GM12878 (cell line): ENCODE results near the gene EIF4E1B. TPM values are rescaled to one million over a fixed set of nuclear protein-coding genes. Genes with fewer than 3 reads are reported as not detected.

ENCODE experiments used
- ATAC-seq: fragments of 200-7000 bp; cut with Tn5 transposase; 3 replicates; pipeline ENCODE4 v1.9.1; 2020; ENCODE audit warnings: mild to moderate bottlenecking, moderate library complexity
- BruUV-seq: library from RNA; stranded (reverse); fragments of 400-500 nt; replicated peaks from 2 replicates; lab custom pipeline; 2021; lab: Mats Ljungman, UMichigan
- CTCF ChIA-PET: fragments of 300-600 bp; sonication (Branson Sonifier 250); formaldehyde crosslinking; extraction: SDS; loops from one replicate; lab custom pipeline; 2021; ENCODE audit warnings: inconsistent platforms; lab: Yijun Ruan, JAX
- POLR2A ChIA-PET: fragments of 350-600 bp; formaldehyde crosslinking; extraction: SDS; loops from one replicate; lab custom pipeline; 2021; ENCODE audit warnings: inconsistent platforms; lab: Charles Lee
- RAD21 ChIA-PET: fragments of 300-600 bp; sonication (Branson Sonifier 250); formaldehyde crosslinking; loops from one replicate; lab custom pipeline; 2023; ENCODE audit warnings: antibody characterized with exemption; ENCODE audit not compliant: unreplicated experiment; lab: Charles Lee
- SMC1A ChIA-PET: fragments of 300-600 bp; sonication (Branson Sonifier 250); formaldehyde crosslinking; loops from one replicate; lab custom pipeline; 2023; ENCODE audit not compliant: unreplicated experiment, uncharacterized antibody; lab: Charles Lee
- DNase-seq: peaks from one replicate; pipeline ENCODE4 v3.0.0-alpha.2; 2011; ENCODE audit warnings: low read depth, low spot score
- FAIRE-seq: peaks from 3 replicates; lab custom pipeline; 2011; peaks lifted over from hg19 to GRCh38; lab: Jason Lieb, UNC
- H2AFZ ChIP-seq: 2 replicates; pipeline ENCODE4 v1.6.0; 2011; ENCODE audit warnings: low read depth, low read length, control low read depth; ENCODE audit not compliant: control insufficient read depth
- H3K27ac ChIP-seq: 2 replicates; pipeline ENCODE4 v1.5.1; 2011; ENCODE audit warnings: control low read depth; ENCODE audit not compliant: control insufficient read depth, insufficient read depth
- H3K27me3 ChIP-seq, 2 experiments: replicated peaks in 1 of 2; 2 replicates each; pipeline versions ENCODE4 v1.6.0 to v1.6.1; 2011; ENCODE audit warnings: low read length in 1 of 2; ENCODE audit not compliant: control insufficient read depth in 2 of 2, insufficient read depth in 2 of 2
- H3K36me3 ChIP-seq, 2 experiments: 2 replicates each; pipeline ENCODE4 v1.5.1; 2011; ENCODE audit warnings: low read length in 1 of 2; ENCODE audit not compliant: control insufficient read depth in 2 of 2, insufficient read depth in 2 of 2
- H3K4me1 ChIP-seq: 2 replicates; pipeline ENCODE4 v1.6.1; 2011; ENCODE audit warnings: mild to moderate bottlenecking, low read length, moderate library complexity, mixed read lengths; ENCODE audit not compliant: control insufficient read depth, insufficient read depth
- H3K4me2 ChIP-seq: 2 replicates; pipeline ENCODE4 v1.6.0; 2011; ENCODE audit warnings: control low read depth; ENCODE audit not compliant: control insufficient read depth, insufficient read depth
- H3K4me3 ChIP-seq: fragments of 200-600 bp; sonication (generic); 2 replicates; pipeline ENCODE4 v1.5.1; 2016
- H3K79me2 ChIP-seq: 2 replicates; pipeline ENCODE4 v1.6.0; 2011; ENCODE audit warnings: low read length; ENCODE audit not compliant: control insufficient read depth, insufficient read depth
- H3K9ac ChIP-seq: 2 replicates; pipeline ENCODE4 v1.8.0; 2011; ENCODE audit warnings: low read length, control low read depth, mixed read lengths; ENCODE audit not compliant: control insufficient read depth, insufficient read depth
- H3K9me3 ChIP-seq: replicated peaks from 3 replicates; pipeline ENCODE4 v1.5.1; 2011; ENCODE audit warnings: mild to moderate bottlenecking, low read length; ENCODE audit not compliant: control insufficient read depth, insufficient read depth
- H4K20me1 ChIP-seq: 2 replicates; pipeline ENCODE4 v1.6.0; 2011; ENCODE audit not compliant: control insufficient read depth, insufficient read depth
- ATF3 ChIP-seq: IDR thresholded peaks from 2 replicates; pipeline ENCODE4 v1.6.1; 2011; ENCODE audit warnings: low read depth, mild to moderate bottlenecking, low read length, moderate library complexity, borderline replicate concordance; ENCODE audit errors: extremely low read depth
- CTCF ChIP-seq, 3 experiments: IDR thresholded peaks in 2 of 3; conservative IDR thresholded peaks in 1 of 3; 2 replicates each; pipeline ENCODE4 v1.5.1; 2011; ENCODE audit warnings: low read depth in 3 of 3, low read length in 3 of 3, mild to moderate bottlenecking in 3 of 3, control low read depth in 2 of 3, moderate library complexity in 2 of 3, inconsistent platforms in 1 of 3, mixed read lengths in 1 of 3; ENCODE audit not compliant: control insufficient read depth in 2 of 3, insufficient read depth in 1 of 3; ENCODE audit errors: extremely low read depth in 1 of 3
- EED ChIP-seq: sonication (generic); IDR thresholded peaks from 2 replicates; pipeline ENCODE4 v1.6.1; 2016; ENCODE audit warnings: antibody characterized with exemption, low read depth
- FOS ChIP-seq: IDR thresholded peaks from 3 replicates; pipeline ENCODE4 v1.6.1; 2011; ENCODE audit warnings: borderline replicate concordance; ENCODE audit not compliant: insufficient read length; ENCODE audit errors: extremely low read depth
- FOXK2 ChIP-seq: fragments of 450-650 bp; IDR thresholded peaks from 2 replicates; pipeline ENCODE4 v1.6.1; 2017; ENCODE audit warnings: mild to moderate bottlenecking, moderate library complexity
- JUNB ChIP-seq: IDR thresholded peaks from 2 replicates; pipeline ENCODE4 v1.6.1; 2016; ENCODE audit warnings: antibody characterized with exemption, mild to moderate bottlenecking
- MAX ChIP-seq: IDR thresholded peaks from 2 replicates; pipeline ENCODE4 v1.6.1; 2012; ENCODE audit warnings: low read depth, low read length, improper control_type of control experiment
- NFIC ChIP-seq: IDR thresholded peaks from 2 replicates; pipeline ENCODE4 v1.6.1; 2012; ENCODE audit warnings: low read depth, mild to moderate bottlenecking, inconsistent platforms, low read length, moderate library complexity
- NRF1 ChIP-seq: conservative IDR thresholded peaks from 2 replicates; pipeline ENCODE4 v1.6.1; 2011; ENCODE audit warnings: mild to moderate bottlenecking, low read depth, low read length, improper control_type of control experiment
- PAX8 ChIP-seq: fragments of 450-650 bp; IDR thresholded peaks from 2 replicates; pipeline ENCODE4 v1.6.1; 2017; ENCODE audit warnings: mild to moderate bottlenecking, moderate library complexity
- PKNOX1 ChIP-seq: fragments of 450-650 bp; IDR thresholded peaks from 2 replicates; pipeline ENCODE4 v1.6.1; 2016; ENCODE audit warnings: mild to moderate bottlenecking
- REST ChIP-seq: IDR thresholded peaks from 2 replicates; pipeline ENCODE4 v1.6.1; 2012; ENCODE audit warnings: mild to moderate bottlenecking, low read depth, low read length
- STAT1 ChIP-seq: fragments of 450-650 bp; conservative IDR thresholded peaks from 2 replicates; pipeline ENCODE4 v1.6.1; 2014; ENCODE audit warnings: antibody characterized with exemption, mild to moderate bottlenecking
- YY1 ChIP-seq: IDR thresholded peaks from 2 replicates; pipeline ENCODE4 v1.6.1; 2011; ENCODE audit warnings: low read depth, mild to moderate bottlenecking, low read length
- ZBTB33 ChIP-seq: fragments of 450-650 bp; IDR thresholded peaks from 2 replicates; pipeline ENCODE4 v1.6.1; 2017; ENCODE audit warnings: mild to moderate bottlenecking
- WGBS: methylation state at CpG from one replicate; pipeline ENCODE4 v1.1.6; 2016; ENCODE audit warnings: low lambda C conversion rate; ENCODE audit not compliant: insufficient replicate concordance, insufficient coverage; ENCODE audit errors: missing lambda C conversion rate; 5-methylcytosine and 5-hydroxymethylcytosine counted together
- in situ Hi-C: fragments of 300-500 bp; cut with MboI; formaldehyde crosslinking; loops from 9 replicates; pipeline ENCODE4 v1.14.3; 2018; ENCODE audit warnings: mixed read lengths
- intact Hi-C: fragments of 100-400 bp; cut with micrococcal nuclease; formaldehyde crosslinking; loops from one replicate; pipeline ENCODE4 v1.14.2; 2022; ENCODE audit not compliant: unreplicated experiment
- polyA plus RNA-seq, 11 experiments: library from polyadenylated mRNA; depleted of rRNA in 4 of 11; unstranded in 6 of 11; stranded (reverse) in 5 of 11; fragments of >200 nt; fragmentation: Nextera tagmentation in 4 of 11; fragmentation: Illumina TruSeq in 1 of 11; extraction: Ambion mirVana in 4 of 11; extraction: Trizol in 1 of 11; gene quantifications; 1 replicate in 1 of 11; 2 replicates in 10 of 11; pipeline versions ENCODE4 v1.2.1 to v1.2.3, GENCODE V29; 2011 to 2016; ENCODE audit warnings: inconsistent platforms in 2 of 11, missing spikeins in 2 of 11, low read depth in 1 of 11
- total RNA-seq, 4 experiments: library from RNA; depleted of rRNA in 3 of 4; stranded (reverse); fragments of >200 nt in 3 of 4; fragmentation: Illumina TruSeq in 1 of 4; extraction: Trizol in 1 of 4; gene quantifications; 2 replicates each; pipeline versions ENCODE4 v1.2.1 to v1.2.3, GENCODE V29; 2013 to 2021

Gene EIF4E1B
- total and polyA plus RNA-seq, 10 of the 15 experiments (the other 5 are each of a cell fraction or from before 2014, with no cell fraction given): not detected

GRCh38 chr5:176651472-176651980 lies 21.1 kb downstream of the EIF4E1B start:
- no peak overlapping the region for H3K9ac ChIP-seq
- TF ChIP-seq FOXK2 (no peak), PKNOX1 (no peak), JUNB (no peak), YY1 (no peak), ATF3 (no peak), REST (no peak), EED (no peak), CTCF (IDR thresholded peaks at IDR 0.05 in 2 of 3, conservative IDR thresholded peaks at IDR 0.05 in 1 of 3; ENCODE audit: control insufficient read depth in 2 of 3, extremely low read depth in 1 of 3, insufficient read depth in 1 of 3, low read depth in 3 of 3, low read length in 3 of 3) (no peak), PAX8 (no peak), ZBTB33 (no peak), NRF1 (no peak), NFIC (no peak), MAX (no peak), STAT1 (no peak), FOS (no peak)

More at GRCh38 chr5:176651472-176651980, 21.1 kb downstream of the EIF4E1B start:
- RAD21 ChIA-PET: interaction anchor here (1.2 kb wide), 1 partner anchor 9 kb away, joined by 5 read pairs; no protein-coding TSS in a partner anchor
- no peaks in the 10 kb centered on the region; a peak in 1 of 4 replicates for H3K36me3 ChIP-seq
- intact Hi-C loops: no loop called here
- H2AFZ ChIP-seq: no peak overlapping the region
- BruUV-seq: no TSS peak
- WGBS: 96% methylated on average over 15 of the region's 17 CpGs
- no peak overlapping the region for H3K27ac ChIP-seq
- no peak overlapping the region for H3K4me2 ChIP-seq
- no peaks in the 10 kb centered on the region for H4K20me1 ChIP-seq
- no peak for FAIRE-seq
- no peak overlapping the region for H3K4me3 ChIP-seq
- SMC1A ChIA-PET: interaction anchor here (0.9 kb wide), 1 partner anchor 9 kb away, joined by 3 read pairs; no protein-coding TSS in a partner anchor
- no peak for ATAC-seq
- in situ Hi-C loops: loop anchor here (5.0 kb wide), 1 partner anchor 461 kb away; no protein-coding TSS in a partner anchor
- no peaks in the 10 kb centered on the region for H3K27me3 ChIP-seq
- peaks cover 35% of the 10 kb centered on the region for H3K4me1 ChIP-seq
- CTCF ChIA-PET: interaction anchor here (0.9 to 3.2 kb wide), 3 partner anchors 8 to 12 kb away, joined by 3 to 17 read pairs (median 3); no protein-coding TSS in a partner anchor
- DNase-seq: no peak
- no peaks in the 10 kb centered on the region for H3K9me3 ChIP-seq
- POLR2A ChIA-PET: no interaction called here
- H3K79me2 ChIP-seq: no peaks in the 10 kb centered on the region
